Activated CD8-positive, alpha-beta T cell treated with anti-CD3 and anti-CD28 coated beads for 36 hours (primary cell): ENCODE measurements around the gene MBD1. TPM values are rescaled to one million over a fixed set of nuclear protein-coding genes. Genes with fewer than 3 reads are reported as not detected.
A peak's percentile ranks its signal among the peaks of the same experiment; 100 is the strongest.

Experiments used
- ATAC-seq: fragments of 200-7000 bp; cut with Tn5 transposase; one replicate; pipeline ENCODE4 v1.10.0; 2021; ENCODE audit warnings: mild to moderate bottlenecking, moderate library complexity
- CTCF ChIA-PET: fragments of 350-600 bp; sonication (Branson Sonifier 250); formaldehyde crosslinking; loops from one replicate; lab custom pipeline; 2021; ENCODE audit warnings: antibody characterized with exemption; lab: Charles Lee
- POLR2A ChIA-PET: fragments of 350-600 bp; sonication (Branson Sonifier 250); formaldehyde crosslinking; loops from one replicate; lab custom pipeline; 2021; ENCODE audit warnings: antibody characterized with exemption; lab: Charles Lee
- DNase-seq: peaks from one replicate; pipeline ENCODE4 v3.0.0-alpha.2; 2020
- H3K27ac Mint-ChIP-seq: one replicate; pipeline ENCODE4 v1.8.0; 2021; ENCODE audit warnings: mild to moderate bottlenecking, mixed read lengths
- H3K27me3 Mint-ChIP-seq: one replicate; pipeline ENCODE4 v1.8.0; 2021; ENCODE audit warnings: mixed read lengths
- H3K36me3 Mint-ChIP-seq: one replicate; pipeline ENCODE4 v1.8.0; 2021; ENCODE audit warnings: low read depth, mixed read lengths
- H3K4me1 Mint-ChIP-seq: one replicate; pipeline ENCODE4 v1.8.0; 2021; ENCODE audit warnings: low read depth, mixed read lengths
- H3K4me3 Mint-ChIP-seq: one replicate; pipeline ENCODE4 v1.8.0; 2021; ENCODE audit warnings: mild to moderate bottlenecking, moderate library complexity, mixed read lengths
- H3K9me3 Mint-ChIP-seq: one replicate; pipeline ENCODE4 v1.8.0; 2021; ENCODE audit warnings: mixed read lengths
- intact Hi-C: fragments of 100-400 bp; cut with micrococcal nuclease; formaldehyde crosslinking; loops from one replicate; pipeline ENCODE4 v1.10.0; 2022
- total RNA-seq, 2 experiments: library from RNA; stranded (reverse); gene quantifications; one replicate each; pipeline ENCODE4 v1.2.3, GENCODE V29; 2021
- TF ChIP-seq, protein P1 (sequence below): fragments of 200-600 bp; IDR thresholded peaks from one replicate; pipeline ENCODE4 v1.8.0; 2022; ENCODE audit warnings: antibody characterized with exemption, mild to moderate bottlenecking

Gene MBD1, protein sequence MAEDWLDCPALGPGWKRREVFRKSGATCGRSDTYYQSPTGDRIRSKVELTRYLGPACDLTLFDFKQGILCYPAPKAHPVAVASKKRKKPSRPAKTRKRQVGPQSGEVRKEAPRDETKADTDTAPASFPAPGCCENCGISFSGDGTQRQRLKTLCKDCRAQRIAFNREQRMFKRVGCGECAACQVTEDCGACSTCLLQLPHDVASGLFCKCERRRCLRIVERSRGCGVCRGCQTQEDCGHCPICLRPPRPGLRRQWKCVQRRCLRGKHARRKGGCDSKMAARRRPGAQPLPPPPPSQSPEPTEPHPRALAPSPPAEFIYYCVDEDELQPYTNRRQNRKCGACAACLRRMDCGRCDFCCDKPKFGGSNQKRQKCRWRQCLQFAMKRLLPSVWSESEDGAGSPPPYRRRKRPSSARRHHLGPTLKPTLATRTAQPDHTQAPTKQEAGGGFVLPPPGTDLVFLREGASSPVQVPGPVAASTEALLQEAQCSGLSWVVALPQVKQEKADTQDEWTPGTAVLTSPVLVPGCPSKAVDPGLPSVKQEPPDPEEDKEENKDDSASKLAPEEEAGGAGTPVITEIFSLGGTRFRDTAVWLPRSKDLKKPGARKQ
- 10 to 100 TPM; 67.4 to 69.0 TPM for total RNA-seq

DNA sequence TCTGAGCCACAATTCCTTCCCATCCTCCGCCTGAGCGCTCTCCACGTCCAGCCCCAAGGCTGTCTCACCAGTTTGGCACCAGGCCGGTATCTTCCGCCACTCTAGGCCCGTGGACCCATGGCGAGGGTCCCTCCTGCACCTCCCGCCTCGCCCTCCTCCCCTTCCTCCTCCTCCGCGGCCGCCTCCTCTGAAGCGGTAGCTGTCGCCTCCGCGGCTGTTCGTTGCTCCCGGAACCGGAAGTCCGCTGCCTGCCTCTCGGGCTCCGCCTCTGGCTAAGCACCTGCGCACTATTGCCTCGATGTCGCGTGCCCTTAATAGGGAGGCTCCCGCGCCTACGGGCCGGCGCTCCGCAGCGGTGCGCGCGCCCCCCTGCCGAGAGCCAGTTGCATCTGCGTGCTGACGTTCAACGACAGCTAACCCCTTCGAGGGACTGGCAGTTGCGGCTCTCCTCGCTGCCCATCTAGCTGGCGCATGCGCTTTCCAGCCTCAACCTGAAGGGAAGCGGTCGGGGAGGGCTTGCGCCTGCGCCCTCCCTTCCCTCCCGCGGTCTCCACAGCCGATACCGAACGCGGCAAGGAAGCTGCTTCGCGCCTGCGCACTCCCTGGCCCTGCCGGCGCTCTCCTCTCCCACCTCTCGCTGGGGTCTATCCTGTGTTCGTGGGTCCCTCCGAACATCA lies at the start of gene MBD1:
Gene MBD1, minus strand, starts transcription at position 229 of the 677 bp plus-strand sequence. CDS start 1,531 bp downstream, outside the sequence.
- POLR2A ChIA-PET: interaction anchor here (0.8 to 3.4 kb wide), 5 partner anchors 11 to 794 kb away, joined by 3 to 32 read pairs (median 4); partner anchors contain the start of genes C18orf32, CFAP53 and ME2
- no peaks in the 10 kb centered on the region for H3K27me3 Mint-ChIP-seq
- H3K27ac Mint-ChIP-seq: peak within 1 kb of the TSS; percentile 96
- ATAC-seq (peak; percentile 92), DNase-seq (peak; percentile 97)
- no peaks in the 10 kb centered on the region for H3K9me3 Mint-ChIP-seq
- intact Hi-C loops: no loop called here
- peaks cover 59% of the 10 kb centered on the region for H3K36me3 Mint-ChIP-seq
- peak within 1 kb of the TSS; percentile 91 for H3K4me3 Mint-ChIP-seq
- TF ChIP-seq, protein P1, sequence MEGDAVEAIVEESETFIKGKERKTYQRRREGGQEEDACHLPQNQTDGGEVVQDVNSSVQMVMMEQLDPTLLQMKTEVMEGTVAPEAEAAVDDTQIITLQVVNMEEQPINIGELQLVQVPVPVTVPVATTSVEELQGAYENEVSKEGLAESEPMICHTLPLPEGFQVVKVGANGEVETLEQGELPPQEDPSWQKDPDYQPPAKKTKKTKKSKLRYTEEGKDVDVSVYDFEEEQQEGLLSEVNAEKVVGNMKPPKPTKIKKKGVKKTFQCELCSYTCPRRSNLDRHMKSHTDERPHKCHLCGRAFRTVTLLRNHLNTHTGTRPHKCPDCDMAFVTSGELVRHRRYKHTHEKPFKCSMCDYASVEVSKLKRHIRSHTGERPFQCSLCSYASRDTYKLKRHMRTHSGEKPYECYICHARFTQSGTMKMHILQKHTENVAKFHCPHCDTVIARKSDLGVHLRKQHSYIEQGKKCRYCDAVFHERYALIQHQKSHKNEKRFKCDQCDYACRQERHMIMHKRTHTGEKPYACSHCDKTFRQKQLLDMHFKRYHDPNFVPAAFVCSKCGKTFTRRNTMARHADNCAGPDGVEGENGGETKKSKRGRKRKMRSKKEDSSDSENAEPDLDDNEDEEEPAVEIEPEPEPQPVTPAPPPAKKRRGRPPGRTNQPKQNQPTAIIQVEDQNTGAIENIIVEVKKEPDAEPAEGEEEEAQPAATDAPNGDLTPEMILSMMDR: no peak
- CTCF ChIA-PET: interaction anchor here (1.2 to 2.4 kb wide), 5 partner anchors 13 to 76 kb away, joined by 3 to 17 read pairs (median 3); partner anchors contain the start of gene CFAP53
- H3K4me1 Mint-ChIP-seq: peaks cover 47% of the 10 kb centered on the region

- intact Hi-C loops: no loop called here
- Mint-ChIP-seq H3K27me3 (peaks cover 10% of the 10 kb centered on the region), H3K4me3 (no peak overlapping the region), H3K4me1 (no peaks in the 10 kb centered on the region), H3K9me3 (peaks cover 2% of the 10 kb centered on the region), H3K36me3 (no peaks in the 10 kb centered on the region), H3K27ac (no peak overlapping the region)
- ChIA-PET POLR2A (no interaction called here), CTCF (no interaction called here)
- TF ChIP-seq, protein P1: no peak
- no peak for DNase-seq
- ATAC-seq: no peak
Measured at GRCh38 chr18:50330176-50330575, 48.9 kb upstream of the MBD1 start.

GRCh38 chr18:50327983-50328382 lies 46.7 kb upstream of the MBD1 start:
- Mint-ChIP-seq H3K36me3 (no peaks in the 10 kb centered on the region), H3K9me3 (peaks cover 2% of the 10 kb centered on the region), H3K4me1 (no peaks in the 10 kb centered on the region), H3K4me3 (no peak overlapping the region), H3K27me3 (peaks cover 12% of the 10 kb centered on the region), H3K27ac (no peak overlapping the region)
- ChIA-PET CTCF (no interaction called here), POLR2A (no interaction called here)
- TF ChIP-seq, protein P1: no peak
- ATAC-seq (no peak), DNase-seq (no peak)
- intact Hi-C loops: no loop called here

GRCh38 chr18:50320719-50321118 lies 39.4 kb upstream of the MBD1 start:
- Mint-ChIP-seq H3K27ac (peak overlapping the region; percentile 54), H3K27me3 (peaks cover 3% of the 10 kb centered on the region), H3K36me3 (no peaks in the 10 kb centered on the region), H3K4me3 (peak overlapping the region; percentile 31), H3K4me1 (peaks cover 10% of the 10 kb centered on the region), H3K9me3 (no peaks in the 10 kb centered on the region)
- peak; percentile 49 for ATAC-seq
- TF ChIP-seq, protein P1: no peak
- CTCF ChIA-PET: interaction anchor here (0.8 to 1.6 kb wide), 2 partner anchors 37 to 102 kb away, joined by 3 to 10 read pairs; no protein-coding TSS in a partner anchor
- intact Hi-C loops: no loop called here
- no peak for DNase-seq
- POLR2A ChIA-PET: interaction anchor here (0.9 kb wide), 1 partner anchor 9 kb away, joined by 3 read pairs; no protein-coding TSS in a partner anchor
